Nephron progenitor cell (in vitro differentiated cells): ENCODE results near the gene MLXIPL.

ENCODE experiments used
- DNase-seq: peaks from one replicate; pipeline ENCODE4 v3.0.0; 2021
- H3K27ac Mint-ChIP-seq: 2 replicates; pipeline ENCODE4 v1.8.0; 2021; ENCODE audit warnings: mild to moderate bottlenecking, moderate library complexity, mixed read lengths
- H3K27me3 Mint-ChIP-seq: 2 replicates; pipeline ENCODE4 v1.8.0; 2021; ENCODE audit warnings: mild to moderate bottlenecking, low read depth, mixed read lengths; ENCODE audit not compliant: poor library complexity
- H3K36me3 Mint-ChIP-seq: 2 replicates; pipeline ENCODE4 v1.8.0; 2021; ENCODE audit warnings: low read depth, mixed read lengths
- H3K4me1 Mint-ChIP-seq: 2 replicates; pipeline ENCODE4 v1.8.0; 2021; ENCODE audit warnings: mixed read lengths
- H3K4me3 Mint-ChIP-seq: 2 replicates; pipeline ENCODE4 v1.8.0; 2021; ENCODE audit warnings: mild to moderate bottlenecking, moderate library complexity, mixed read lengths
- H3K9me3 Mint-ChIP-seq: 2 replicates; pipeline ENCODE4 v1.8.0; 2021; ENCODE audit warnings: mild to moderate bottlenecking, moderate library complexity, mixed read lengths
- CTCF ChIP-seq: fragments of 200-600 bp; sonication (generic); IDR thresholded peaks from 2 replicates; pipeline ENCODE4 v1.5.0; 2021; ENCODE audit warnings: antibody characterized with exemption

The MLXIPL gene

GRCh38 chr7:73578342-73579128 is 45.8 kb downstream of the MLXIPL start, which contains the start of gene TBL2:
TSS of gene TBL2 (minus strand) at chr7:73578579. CDS start at chr7:73578549, 30 bp downstream.
- Mint-ChIP-seq H3K27ac (peak within 1 kb of the TSS; percentile 99), H3K27me3 (peaks cover 5% of the 10 kb centered on the region), H3K9me3 (no peaks in the 10 kb centered on the region), H3K36me3 (peaks cover 17% of the 10 kb centered on the region), H3K4me1 (peaks cover 46% of the 10 kb centered on the region), H3K4me3 (peak within 1 kb of the TSS; percentile 91)
- TF ChIP-seq CTCF = no peak
- DNase-seq = peak; percentile 100

GRCh38 chr7:73577627-73578341 is 46.5 kb downstream of the MLXIPL start:
- Mint-ChIP-seq H3K4me3 (peak overlapping the region; percentile 91), H3K27ac (peak overlapping the region; percentile 59), H3K27me3 (peaks cover 5% of the 10 kb centered on the region), H3K4me1 (peaks cover 53% of the 10 kb centered on the region), H3K9me3 (no peaks in the 10 kb centered on the region), H3K36me3 (peaks cover 25% of the 10 kb centered on the region)
- TF ChIP-seq CTCF = no peak
- no peak for DNase-seq

- Mint-ChIP-seq H3K27ac (no peak overlapping the region), H3K36me3 (peaks cover 54% of the 10 kb centered on the region), H3K4me1 (peaks cover 44% of the 10 kb centered on the region), H3K4me3 (no peak overlapping the region), H3K9me3 (no peaks in the 10 kb centered on the region), H3K27me3 (no peaks in the 10 kb centered on the region)
- TF ChIP-seq CTCF = no peak
- no peak for DNase-seq
Observed at GRCh38 chr7:73573791-73574190, 50.5 kb downstream of the MLXIPL start.

GRCh38 chr7:73573276-73573675 is 51.0 kb downstream of the MLXIPL start:
- H3K9me3 Mint-ChIP-seq = no peaks in the 10 kb centered on the region
- H3K27me3 Mint-ChIP-seq = no peaks in the 10 kb centered on the region
- no peak for TF ChIP-seq CTCF
- no peak overlapping the region for H3K4me3 Mint-ChIP-seq
- H3K36me3 Mint-ChIP-seq = peaks cover 55% of the 10 kb centered on the region
- DNase-seq = no peak
- H3K27ac Mint-ChIP-seq = no peak overlapping the region
- H3K4me1 Mint-ChIP-seq = peaks cover 39% of the 10 kb centered on the region

- H3K4me3 Mint-ChIP-seq = no peak overlapping the region
Observed at GRCh38 chr7:73572767-73573186, 51.5 kb downstream of the MLXIPL start.

More at GRCh38 chr7:73572767-73573186, 51.5 kb downstream of the MLXIPL start:
- no peak for TF ChIP-seq CTCF
- H3K4me1 Mint-ChIP-seq = peaks cover 36% of the 10 kb centered on the region
- no peaks in the 10 kb centered on the region for H3K27me3 Mint-ChIP-seq
- DNase-seq = no peak
- peaks cover 55% of the 10 kb centered on the region for H3K36me3 Mint-ChIP-seq
- H3K9me3 Mint-ChIP-seq = no peaks in the 10 kb centered on the region
- H3K27ac Mint-ChIP-seq = peak overlapping the region; percentile 9
